Stimulated activated CD8-positive, alpha-beta memory T cell treated with anti-CD3 and anti-CD28 coated beads, Interleukin-4, amount 100 ng/mL, for 48 hours (primary cell): ENCODE results near the gene CBARP.

Experiments used
- DNase-seq: peaks from one replicate; pipeline ENCODE4 v3.0.0-alpha.2; 2020

Gene CBARP

DNA sequence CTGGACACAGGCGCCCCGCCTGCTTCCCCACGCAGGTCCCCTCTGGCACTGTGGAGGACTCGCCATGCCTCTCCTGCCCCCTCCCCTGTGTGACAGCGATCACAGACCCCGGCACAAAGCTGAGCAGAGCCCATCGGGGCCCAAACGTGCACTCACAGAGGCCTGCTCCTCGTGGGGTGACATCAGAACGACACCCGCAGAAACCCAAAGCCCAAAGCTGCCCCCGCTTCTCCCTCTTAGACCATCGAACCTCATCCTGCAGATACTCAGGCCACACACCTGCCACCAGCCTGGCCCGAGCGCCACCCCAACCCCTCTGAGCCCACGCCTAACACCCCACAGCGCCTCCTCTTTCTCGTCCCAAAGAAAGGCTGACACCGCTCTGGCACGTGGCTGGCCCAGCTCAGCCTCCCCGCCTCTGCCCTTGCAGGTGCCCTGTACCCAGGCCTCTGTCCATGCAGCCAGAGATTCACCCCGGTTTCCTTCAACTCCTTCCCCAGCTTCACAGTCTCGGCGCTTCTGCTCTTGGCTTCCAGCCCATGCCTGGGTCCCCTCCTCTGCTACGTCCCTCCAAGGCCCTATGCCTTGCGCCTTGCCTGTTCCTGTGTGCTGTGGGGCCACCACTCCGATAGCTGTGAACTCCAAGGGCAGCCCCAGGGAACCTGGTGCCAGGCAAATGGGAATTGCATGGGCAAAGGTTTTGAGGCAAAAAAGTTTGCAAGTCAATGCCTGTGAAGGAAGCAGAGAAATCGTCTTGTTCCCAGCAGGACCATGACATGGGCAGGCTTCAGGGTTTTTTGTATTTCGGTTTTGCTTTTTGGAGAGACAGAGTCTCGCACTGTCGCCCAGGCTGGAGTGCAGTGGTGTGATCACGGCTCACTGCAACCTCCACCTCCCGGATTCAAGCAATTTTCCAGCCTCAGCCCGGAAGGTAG, 831 bp upstream of the CBARP start:
- no peak for DNase-seq

DNA sequence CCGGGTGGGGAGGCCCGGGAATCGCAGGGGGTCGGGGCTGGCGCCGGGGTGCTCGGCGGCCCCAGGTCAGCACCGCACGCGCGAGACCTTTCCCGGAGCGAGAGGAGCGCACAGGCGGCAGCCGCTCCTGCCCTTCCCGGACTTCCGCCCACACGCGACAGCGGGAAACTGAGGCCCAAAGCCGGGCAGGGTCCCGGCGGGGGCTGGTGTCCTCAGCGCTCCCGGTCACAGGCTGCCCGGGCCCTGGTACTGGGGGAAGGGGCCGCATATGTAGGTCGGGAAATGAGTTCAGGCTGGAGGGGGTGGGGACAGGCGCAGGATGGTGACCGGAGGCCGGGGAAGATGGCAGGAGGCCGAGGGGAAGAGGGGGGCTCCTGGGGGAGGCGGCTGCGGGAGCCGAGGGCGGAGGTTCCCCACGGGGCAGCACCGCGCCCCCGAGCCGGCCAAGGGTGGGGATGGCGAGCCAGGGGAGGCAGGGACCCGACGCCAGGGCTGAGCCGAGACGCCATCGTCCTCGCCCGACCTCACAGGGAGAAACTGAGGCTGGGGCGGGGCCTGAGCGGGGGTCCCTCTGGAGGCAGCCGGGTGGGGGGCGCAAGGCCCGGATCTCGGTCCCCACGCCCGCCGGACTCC, 662 bp downstream of the CBARP start:
- no peak for DNase-seq

DNA sequence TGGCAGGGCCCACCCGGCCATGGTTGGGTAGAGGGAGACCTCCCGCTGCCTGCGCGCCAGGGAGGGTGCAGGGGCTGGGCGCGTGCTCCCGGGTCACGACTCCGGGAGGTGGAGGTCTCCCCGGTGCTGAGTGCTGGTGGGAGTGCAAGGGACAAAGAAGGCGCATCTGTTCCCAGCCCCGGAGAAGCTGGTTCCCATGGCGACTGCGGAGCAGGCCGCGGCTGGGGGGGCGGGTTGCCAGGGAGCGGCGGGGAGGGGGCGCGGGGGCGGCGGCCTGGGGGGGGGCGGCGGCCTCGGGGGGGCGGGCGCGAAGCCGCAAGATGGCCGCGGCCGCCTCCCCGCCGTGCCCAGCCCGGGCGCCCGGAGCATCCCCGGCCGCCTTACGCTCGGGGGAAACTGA, 1.2 kb downstream of the CBARP start:
- no peak for DNase-seq

DNA sequence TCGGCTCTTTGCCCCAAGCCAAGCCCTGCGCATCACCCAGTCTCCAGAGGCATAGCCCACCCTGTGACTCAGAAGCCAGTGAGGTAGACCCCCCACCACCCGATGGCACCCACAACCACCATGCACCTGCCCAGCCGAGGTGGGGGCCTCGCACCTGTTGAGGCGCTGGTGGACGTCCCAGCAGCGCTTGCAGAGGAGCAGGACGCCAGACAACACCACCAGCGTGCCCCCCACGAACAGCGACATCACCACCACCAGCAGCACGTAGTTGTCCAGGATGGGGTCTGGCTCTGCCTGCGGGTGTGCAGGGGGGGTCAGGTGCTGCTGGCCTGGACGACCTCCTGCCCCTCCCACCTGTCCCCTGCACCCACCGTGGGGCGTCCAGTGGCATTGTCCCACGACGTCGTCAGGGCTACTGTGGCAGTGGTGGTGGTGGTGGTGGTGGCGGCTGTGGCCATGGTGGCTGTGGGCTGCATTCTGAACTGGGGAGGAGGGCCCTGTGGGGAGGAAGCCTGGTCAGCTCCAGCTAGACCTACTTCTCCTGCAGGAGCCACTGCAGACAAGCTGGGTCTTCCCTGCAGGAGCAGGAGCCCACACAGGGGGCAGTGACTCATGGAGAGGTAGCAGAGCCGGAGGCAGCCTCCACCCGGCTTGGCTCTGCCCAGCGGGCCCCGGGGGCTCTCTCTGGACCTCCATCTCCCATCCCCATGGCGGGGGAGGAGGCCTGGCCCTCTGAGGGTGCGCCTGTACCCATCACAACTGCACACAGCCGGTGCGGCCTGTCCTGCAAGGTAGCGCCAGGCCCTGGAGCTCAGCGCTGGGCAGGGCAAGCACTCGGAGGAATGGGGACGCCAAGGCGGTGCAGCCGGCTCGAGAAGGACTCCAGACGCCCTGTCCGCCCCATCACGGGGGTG, 1.9 kb downstream of the CBARP start:
- DNase-seq: no peak

DNA sequence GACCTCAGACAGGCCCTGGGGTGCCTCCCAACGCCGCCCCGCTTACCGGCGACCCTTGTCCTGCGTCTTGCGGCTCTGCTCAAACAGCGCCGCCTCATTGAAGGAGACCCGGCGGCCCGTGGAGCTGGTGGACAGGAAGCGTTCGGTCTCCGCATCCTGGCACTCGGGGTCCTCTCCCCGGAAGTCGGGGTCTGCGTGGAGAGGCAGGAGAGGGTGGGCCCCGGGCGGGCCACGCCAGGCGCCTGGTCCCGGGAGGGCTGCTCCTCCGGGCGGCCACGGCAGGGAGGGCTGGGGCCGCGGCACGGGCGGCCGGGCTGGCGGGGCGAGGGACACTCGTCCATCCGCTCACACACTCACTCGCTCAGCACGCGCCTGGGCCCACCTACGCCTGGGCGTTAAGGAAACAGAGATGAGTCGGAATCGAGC, 2.8 kb downstream of the CBARP start:
- DNase-seq: no peak

DNA sequence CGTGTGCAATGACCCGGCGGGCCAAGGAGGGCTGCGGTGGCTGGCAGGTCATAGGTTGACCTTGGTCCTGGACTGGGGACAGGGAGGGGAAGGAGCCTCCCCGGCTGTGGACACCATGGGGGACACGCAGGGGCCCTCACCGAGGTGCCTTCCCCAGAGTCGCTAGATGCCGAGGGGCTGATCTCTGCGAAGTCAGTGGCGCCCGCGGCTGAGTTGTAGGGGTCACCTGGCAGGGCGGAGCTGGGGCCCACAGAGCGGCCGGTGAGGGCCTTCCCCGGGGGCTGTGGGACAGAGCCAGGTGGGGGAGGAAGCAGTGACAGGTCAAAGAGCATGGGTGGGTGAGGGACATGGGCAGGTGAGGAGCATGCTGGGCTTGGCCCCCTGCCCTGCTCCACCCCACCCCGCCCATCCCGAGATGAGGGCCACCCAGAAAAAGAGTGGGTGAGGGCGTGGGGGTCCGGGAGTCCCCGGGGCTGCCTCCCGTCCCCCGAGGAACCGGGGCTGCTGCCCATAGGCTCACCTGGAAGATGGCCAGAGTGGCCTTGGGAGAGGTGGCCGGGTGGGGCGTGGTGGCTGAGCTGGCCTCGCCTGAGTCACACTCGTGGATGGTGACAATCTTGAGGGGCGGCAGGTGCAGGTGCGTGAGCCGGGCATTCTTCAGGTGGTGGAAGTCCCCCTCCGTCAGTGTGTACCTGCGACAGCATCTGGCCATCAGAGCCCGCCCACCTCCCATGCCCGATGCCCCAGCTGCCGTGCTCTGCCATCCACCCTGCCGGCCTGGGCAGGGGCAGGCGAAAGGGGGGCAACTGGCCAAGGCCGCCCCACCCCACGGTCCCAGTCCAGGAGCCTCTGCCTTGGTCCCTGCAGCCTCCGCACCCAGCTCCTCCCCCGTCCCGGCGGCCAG, 3.5 kb downstream of the CBARP start:
- DNase-seq: no peak

DNA sequence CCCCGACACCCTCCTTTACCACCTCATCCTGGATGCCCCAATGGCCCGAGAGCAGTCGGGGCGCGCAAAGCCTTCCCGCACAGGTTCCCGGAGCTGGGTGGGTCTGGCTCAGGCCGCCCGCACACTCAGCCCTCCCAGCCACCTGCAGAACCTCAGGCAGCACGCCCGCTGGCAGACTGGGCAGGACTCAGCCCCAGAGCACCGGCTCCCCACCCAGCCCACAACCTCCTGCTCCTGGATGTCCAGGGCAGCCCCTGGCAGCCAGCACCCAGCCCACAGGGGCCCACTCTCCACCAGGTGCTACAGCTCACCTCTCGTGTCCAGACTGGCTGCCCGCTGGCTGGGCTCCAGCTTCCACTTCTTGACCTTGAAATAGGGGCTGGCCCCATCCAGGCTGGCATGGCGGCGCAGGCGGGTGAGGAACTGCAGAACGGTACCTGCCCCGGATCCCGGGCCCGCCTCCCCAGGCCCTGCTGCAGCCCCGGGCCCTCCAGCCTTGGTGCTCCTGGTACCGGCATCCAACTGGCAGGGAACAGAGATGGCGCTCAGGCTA, 4.6 kb downstream of the CBARP start:
- no peak for DNase-seq

DNA sequence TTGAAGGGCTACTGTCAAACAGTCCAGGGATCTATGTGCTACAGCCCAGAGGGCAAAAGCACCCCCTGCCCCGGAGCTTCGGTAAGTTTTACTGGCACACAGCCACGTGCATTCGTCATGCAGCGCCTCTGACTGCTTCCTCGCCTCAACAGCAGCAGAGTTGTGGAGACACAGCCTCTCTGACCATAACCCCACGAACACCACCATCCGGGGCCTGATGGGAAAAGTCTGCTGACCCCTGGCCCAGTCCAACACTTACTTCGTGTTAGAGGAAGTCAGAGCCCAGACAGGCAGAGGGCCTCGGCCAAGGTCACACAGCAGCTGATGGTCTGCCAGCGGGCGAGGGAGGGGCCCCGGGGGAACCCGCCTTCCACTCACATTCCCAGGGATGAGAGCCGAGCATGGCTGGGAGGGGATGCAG, 5.1 kb downstream of the CBARP start:
- DNase-seq: no peak

DNA sequence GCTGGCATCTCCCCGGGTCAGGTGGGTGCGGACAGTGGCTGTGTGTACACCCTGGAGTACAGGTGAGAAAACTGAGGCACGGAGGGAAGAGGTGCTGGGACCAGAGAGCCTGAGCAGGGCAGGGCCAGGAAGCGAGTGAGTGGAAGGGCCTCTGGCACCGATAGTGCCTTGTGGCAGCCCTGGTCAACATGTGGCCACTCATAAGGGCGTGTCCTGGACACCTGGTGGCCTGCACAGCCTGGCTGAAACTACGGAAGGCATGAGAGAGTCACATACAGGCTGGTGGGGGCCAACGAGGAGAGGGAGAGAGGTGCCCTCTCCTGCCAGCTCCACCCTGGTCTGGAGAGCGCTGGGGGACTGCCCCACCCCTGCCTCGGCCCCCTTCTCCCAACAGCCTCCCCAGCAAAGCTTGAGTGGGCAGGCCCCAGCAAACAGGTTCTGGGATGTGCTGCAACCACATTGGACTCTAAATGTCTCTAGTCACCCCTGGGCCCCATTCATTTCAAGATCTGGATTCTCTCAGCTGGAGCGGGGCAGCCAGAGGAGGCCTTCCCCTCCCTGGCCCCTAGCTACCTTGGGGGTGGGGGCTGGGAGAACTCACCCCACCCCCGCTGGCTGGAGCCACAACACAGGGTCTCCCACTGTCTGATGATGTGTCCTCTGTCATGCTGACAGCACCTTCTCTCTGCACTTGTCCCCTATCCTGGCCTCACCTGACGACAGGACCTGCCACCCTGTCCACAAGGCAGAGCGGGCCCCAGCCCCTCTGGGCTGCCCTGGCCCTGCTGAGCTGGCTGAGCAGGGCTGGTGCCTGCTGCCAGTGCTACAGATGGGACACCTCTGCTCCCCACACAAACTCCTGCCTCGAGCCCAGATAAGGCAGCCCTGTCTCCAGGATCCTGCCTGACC, 5.8 kb downstream of the CBARP start:
- DNase-seq: no peak

DNA sequence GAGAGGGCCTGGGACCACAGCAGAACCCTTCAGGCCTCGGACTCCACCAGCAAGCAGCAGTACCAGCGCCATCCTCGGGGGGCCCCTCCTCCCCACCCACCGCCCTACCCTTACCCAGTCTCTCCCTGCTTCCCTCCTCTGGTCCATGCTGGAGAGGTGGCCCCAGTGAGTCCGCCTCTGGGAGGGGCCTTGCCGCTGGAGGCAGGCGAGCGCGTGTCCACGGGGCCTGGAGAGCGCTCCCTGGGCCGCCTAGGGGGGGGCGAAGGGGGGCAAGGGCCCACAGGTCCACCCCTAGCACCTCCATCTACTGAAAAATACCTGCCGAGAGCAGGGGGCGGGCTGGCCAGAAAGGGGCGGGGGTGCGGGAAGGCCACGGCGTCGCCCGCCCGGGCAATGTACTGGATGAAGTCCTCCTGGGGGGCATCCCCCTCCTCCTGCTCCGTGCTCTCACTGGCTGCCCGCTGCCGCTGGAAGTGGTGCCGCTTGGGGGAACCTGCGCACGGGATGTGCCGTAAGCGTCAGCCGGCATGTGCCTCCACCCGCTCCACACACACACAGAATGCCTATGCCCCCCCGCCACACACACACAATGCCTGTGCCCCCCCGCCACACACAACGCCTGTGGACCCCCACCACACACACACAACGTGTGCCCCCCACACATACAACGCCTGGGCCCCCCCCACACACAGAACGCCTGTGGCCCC, 6.9 kb downstream of the CBARP start:
- DNase-seq: no peak

DNA sequence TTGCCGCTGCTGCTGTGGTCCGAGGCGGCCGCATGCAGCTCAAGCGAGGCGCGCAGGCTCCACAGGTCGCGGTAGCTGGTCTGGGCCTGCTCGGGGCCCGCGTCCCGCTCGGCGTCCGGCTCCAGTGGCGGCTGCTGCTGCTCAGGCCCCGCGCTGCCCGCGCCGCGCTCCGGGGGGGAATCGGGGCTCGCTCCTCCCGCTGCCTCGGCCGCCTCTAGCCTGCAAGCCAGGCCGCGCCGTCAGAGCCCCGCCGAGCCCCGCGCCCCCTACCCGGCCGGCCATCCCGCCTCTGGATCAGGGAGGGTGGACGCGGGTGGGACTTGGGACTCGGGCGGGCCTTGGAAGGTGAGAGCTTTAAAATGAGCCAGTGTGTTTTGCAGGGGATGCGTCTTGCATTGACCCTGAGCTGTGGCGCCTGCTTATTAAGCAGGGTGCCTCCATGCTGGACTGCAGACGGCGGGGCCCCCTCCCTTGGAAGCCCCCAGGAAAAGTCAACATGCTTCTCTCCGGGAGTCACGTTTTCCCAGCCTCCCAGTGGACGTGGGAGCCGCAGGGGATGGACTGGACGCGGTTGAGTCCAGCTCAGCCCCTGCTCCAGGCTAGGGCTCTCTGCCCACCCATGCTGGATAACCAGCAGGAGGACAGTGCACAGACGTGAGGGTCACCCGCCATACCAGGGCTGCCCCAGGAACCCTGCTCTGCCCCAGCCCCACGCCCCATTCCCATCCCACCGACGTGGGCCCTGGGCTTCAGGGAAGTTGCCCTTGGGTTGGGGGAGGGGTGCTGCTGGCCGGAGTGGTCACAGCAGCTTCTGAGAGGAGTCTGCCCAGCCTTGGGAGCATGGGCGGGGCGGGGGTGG, 7.7 kb downstream of the CBARP start:
- no peak for DNase-seq

DNA sequence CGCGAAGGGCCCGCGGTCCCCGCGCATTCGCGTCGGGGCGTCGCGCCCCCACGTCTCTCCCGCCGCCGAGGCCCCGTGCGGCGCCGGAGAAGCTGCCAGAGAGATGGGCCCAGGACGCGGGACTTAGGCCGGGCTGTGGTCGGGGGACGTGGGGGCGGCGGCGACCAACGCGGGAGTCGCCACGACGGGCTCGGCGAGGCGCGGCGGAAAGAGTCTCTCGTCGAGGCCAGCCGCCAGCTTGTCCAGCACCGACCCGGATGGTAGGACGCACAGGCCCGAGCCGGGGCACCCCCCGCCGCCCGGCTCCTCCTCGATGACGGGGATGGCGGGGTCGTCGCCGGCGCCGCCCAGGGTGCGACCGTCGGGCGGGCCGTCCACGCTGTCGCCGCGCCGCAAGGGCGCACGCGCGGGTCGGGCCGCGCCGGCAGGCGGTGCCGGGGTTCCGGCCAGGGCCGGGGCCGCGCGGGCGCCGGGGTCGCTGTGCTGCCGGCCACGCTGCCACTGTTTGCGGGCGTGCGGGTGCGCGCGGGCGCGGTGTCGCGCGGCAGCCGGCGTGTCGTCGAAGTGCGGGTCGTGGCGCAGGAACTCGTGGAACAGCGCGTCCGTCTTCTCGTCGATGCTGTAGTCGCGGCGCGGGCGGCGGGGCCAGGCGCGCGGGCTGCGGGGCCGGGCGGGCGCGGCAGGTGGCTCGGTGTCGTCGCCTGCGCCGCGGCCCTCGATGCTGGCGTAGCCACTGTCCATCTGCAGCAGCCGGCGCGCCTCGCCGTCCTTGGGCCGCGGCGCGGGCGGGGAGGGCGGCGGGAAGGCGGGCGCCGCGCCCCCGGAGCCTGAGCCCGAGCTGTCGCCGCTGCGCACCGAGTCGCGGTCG, 8.5 kb downstream of the CBARP start:
- DNase-seq: no peak

DNA sequence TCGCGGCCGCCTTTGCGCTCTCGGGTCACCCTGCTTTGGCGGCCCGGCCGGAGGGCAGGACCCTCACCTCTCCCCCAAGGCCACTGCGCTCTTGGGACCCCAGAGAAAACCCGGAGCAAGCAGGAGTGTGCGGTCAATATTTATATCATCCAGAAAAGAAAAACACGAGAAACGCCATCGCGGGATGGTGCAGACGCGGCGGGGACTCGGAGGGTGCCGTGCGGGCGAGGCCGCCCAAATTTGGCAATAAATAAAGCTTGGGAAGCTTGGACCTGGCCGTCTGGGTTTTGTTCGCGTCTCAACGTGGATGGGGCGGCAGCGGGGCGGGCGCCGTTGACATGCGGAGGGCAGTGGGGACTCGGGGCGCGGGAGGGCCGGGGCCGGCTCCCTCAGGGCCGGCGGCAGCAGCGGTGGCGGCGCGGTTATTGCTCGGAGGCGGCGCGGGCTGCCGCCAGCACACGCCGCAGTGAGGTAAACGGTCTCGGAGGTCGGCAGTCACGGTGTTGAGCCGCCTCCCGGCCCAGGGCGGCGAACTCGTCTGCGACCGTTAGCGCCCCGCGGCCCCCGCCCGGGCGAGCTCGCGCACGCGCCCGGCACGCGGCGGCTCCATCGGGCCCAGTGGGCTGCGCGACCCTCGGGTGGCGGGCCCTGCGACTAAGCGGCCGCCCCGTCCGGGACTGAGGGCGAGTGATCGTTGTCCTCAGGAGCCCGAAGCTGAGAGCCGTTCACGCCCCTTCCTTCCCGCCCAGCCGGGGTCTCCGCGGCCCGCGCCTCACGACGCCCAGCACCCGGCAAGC, 9.4 kb downstream of the CBARP start:
- no peak for DNase-seq

DNA sequence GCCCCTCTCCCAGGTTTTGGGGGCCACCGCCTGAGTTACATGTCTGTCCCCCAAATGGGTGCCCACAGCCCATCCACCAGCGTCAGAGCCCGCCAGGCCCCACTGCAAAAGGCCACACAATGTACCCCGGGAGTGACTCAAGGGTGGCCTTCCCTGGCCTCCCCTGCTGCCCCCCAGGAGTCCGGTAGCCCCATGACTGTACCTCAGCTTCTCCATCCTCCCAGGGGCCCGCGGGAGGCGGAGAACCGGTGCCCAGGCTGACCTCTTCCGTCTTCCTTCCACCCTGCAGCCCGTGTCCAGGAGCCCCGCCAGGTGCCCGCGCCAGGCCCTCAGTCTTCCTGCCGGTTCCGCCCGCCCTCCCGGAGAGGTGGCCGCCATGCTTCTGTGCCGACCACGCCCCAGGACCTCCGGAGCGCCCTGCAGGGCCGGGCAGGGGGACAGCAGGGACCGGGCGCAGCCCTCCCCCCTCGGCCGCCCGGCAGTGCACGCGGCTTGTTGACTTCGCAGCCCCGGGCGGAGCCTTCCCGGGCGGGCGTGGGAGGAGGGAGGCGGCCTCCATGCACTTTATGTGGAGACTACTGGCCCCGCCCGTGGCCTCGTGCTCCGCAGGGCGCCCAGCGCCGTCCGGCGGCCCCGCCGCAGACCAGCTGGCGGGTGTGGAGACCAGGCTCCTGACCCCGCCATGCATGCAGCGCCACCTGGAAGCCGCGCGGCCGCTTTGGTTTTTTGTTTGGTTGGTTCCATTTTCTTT, 10.3 kb downstream of the CBARP start:
- DNase-seq: no peak

DNA sequence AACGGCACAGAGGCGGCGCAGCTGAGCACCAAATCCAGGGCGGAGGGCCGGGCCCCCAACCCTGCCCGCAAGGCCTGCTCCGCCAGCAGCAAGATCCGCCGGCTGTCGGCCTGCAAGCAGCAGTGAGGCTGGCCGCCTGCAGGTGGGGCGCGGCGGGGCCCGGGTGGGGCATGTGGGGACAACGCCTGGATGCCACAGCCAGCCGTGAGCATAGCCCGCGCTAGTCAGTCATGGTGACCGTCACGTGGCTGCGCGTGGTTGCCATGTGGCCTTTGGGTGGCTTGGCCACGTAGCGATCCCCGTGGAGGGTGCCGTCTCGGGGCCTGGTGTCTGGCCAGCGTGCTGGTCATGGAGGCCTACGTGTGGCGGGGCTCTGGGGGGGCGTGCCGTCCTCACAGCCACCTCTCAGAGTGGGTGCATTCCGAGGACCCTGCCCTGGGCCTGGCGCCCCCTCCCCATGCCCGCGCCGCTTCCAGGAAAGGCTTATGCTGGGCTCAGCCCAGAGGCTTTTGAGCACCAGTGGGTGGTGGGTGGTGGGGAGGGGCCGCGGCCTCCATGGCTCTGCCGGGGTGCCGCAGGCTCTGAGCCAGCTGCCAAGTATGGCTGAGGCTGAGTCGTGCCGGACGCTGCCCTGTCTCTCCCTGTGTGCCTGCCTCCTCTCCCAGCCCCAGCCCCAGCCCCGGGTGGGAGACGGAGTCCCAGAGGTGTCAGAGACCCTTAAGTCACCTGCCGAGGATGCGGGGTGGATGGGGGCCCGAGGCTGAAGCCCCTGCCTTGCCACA, 11.1 kb downstream of the CBARP start:
- DNase-seq: no peak

DNA sequence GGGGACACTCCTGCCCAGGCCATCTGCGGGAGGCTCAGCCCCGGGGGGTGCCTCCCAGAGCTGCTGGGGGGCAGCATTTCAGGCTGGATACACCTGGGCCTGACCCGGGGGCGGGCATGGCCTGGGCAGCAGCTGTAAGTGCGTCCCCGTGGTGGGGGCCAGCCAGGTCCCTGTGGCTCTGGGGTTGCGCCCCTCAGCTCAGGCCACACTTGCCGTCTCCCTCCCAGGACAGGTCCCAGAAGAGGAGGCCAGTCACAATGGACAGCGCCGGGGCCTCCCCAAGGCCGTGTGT, 11.6 kb downstream of the CBARP start:
- no peak for DNase-seq
